B cell (primary cell): ENCODE results near the gene CHTOP. TPM values are rescaled to one million over a fixed set of nuclear protein-coding genes. Genes with fewer than 3 reads are reported as not detected.

Experiments used
- ATAC-seq: fragments of 200-7000 bp; cut with Tn5 transposase; one replicate; pipeline ENCODE4 v1.10.0; 2021; ENCODE audit warnings: low read depth, mild to moderate bottlenecking, moderate number of reproducible peaks, moderate library complexity
- CTCF ChIA-PET: fragments of 350-600 bp; sonication (Branson Sonifier 250); formaldehyde crosslinking; loops from one replicate; lab custom pipeline; 2021; ENCODE audit warnings: antibody characterized with exemption, inconsistent platforms; lab: Charles Lee
- POLR2A ChIA-PET: fragments of 350-600 bp; sonication (Branson Sonifier 250); formaldehyde crosslinking; loops from one replicate; lab custom pipeline; 2021; ENCODE audit warnings: antibody characterized with exemption; lab: Charles Lee
- DNase-seq: peaks from one replicate; pipeline ENCODE4 v3.0.0; 2013
- H2AFZ ChIP-seq: 2 replicates; pipeline ENCODE4 v1.6.1; 2012; ENCODE audit warnings: mild to moderate bottlenecking, low read depth, low read length; ENCODE audit not compliant: insufficient read depth, poor library complexity, severe bottlenecking
- H3K27ac ChIP-seq, 2 donors: 1 replicate in 1 of 2; 2 replicates in 1 of 2; pipeline ENCODE4 v1.5.1; 2012 to 2013; ENCODE audit warnings: low read length in 2 of 2, mild to moderate bottlenecking in 2 of 2, moderate library complexity in 1 of 2
- H3K27me3 ChIP-seq, 4 experiments: fragments of 200-600 bp in 1 of 4; sonication (generic) in 1 of 4; replicated peaks in 1 of 4; 1 replicate in 2 of 4; 2 replicates in 2 of 4; pipeline versions ENCODE4 v1.6.1 to v1.7.0; 2013 to 2016; ENCODE audit warnings: low read length in 3 of 4, mild to moderate bottlenecking in 2 of 4, mixed read lengths in 1 of 4, moderate library complexity in 1 of 4; ENCODE audit not compliant: insufficient read depth in 4 of 4, control insufficient read depth in 3 of 4; ENCODE audit errors: control extremely low read depth in 1 of 4
- H3K36me3 ChIP-seq, 2 experiments: replicated peaks in 1 of 2; 1 replicate in 1 of 2; 2 replicates in 1 of 2; pipeline versions ENCODE4 v1.6.1 to v1.7.1; 2013; ENCODE audit warnings: low read length in 1 of 2; ENCODE audit not compliant: insufficient read depth in 2 of 2, control insufficient read depth in 1 of 2; ENCODE audit errors: control extremely low read depth in 1 of 2, extremely low read depth in 1 of 2
- H3K4me1 ChIP-seq, 2 donors: fragments of 200-600 bp in 1 of 2; sonication (generic) in 1 of 2; 1 replicate in 1 of 2; 2 replicates in 1 of 2; pipeline versions ENCODE4 v1.5.1 to v1.6.1; 2013 to 2017; ENCODE audit warnings: low read length in 2 of 2; ENCODE audit not compliant: control insufficient read depth in 2 of 2, insufficient read depth in 2 of 2
- H3K4me2 ChIP-seq: replicated peaks from 2 replicates; pipeline ENCODE3; 2012; ENCODE audit warnings: mild to moderate bottlenecking, low read depth, low read length; ENCODE audit not compliant: poor library complexity, severe bottlenecking
- H3K4me3 ChIP-seq, 5 experiments: fragments of 200-600 bp in 1 of 5; sonication (generic) in 1 of 5; 1 replicate in 3 of 5; 2 replicates in 2 of 5; pipeline versions ENCODE4 v1.5.1 to v1.7.0; 2011 to 2016; ENCODE audit warnings: low read length in 4 of 5, mild to moderate bottlenecking in 4 of 5, low read depth in 2 of 5, control low read depth in 1 of 5, moderate library complexity in 1 of 5; ENCODE audit not compliant: insufficient read depth in 1 of 5; ENCODE audit errors: control extremely low read depth in 1 of 5, extremely low read depth in 1 of 5
- H3K79me2 ChIP-seq: fragments of 200-600 bp; sonication (generic); one replicate; pipeline ENCODE4 v1.6.0; 2016; ENCODE audit warnings: low read length; ENCODE audit not compliant: control insufficient read depth, insufficient read depth
- H3K9ac ChIP-seq: fragments of 200-600 bp; sonication (generic); 2 replicates; pipeline ENCODE4 v1.6.1; 2017; ENCODE audit warnings: mild to moderate bottlenecking, low read length, moderate library complexity
- H3K9me3 ChIP-seq, 3 donors: one replicate each; pipeline versions ENCODE4 v1.6.1 to v1.7.1; 2013; ENCODE audit warnings: low read length in 2 of 3; ENCODE audit not compliant: control insufficient read depth in 2 of 3, insufficient read depth in 1 of 3; ENCODE audit errors: control extremely low read depth in 1 of 3
- H4K20me1 ChIP-seq: 2 replicates; pipeline ENCODE4 v1.6.0; 2012; ENCODE audit warnings: mild to moderate bottlenecking, low read length; ENCODE audit not compliant: insufficient read depth, control insufficient read depth, poor library complexity, severe bottlenecking
- H3K27ac Mint-ChIP-seq: one replicate; pipeline ENCODE4 v1.8.0; 2021; ENCODE audit warnings: mixed read lengths
- H3K27me3 Mint-ChIP-seq: one replicate; pipeline ENCODE4 v1.8.0; 2021; ENCODE audit warnings: mixed read lengths
- H3K4me1 Mint-ChIP-seq: one replicate; pipeline ENCODE4 v1.8.0; 2021; ENCODE audit warnings: mixed read lengths
- H3K4me3 Mint-ChIP-seq: one replicate; pipeline ENCODE4 v1.8.0; 2021; ENCODE audit warnings: mixed read lengths
- H3K9me3 Mint-ChIP-seq: one replicate; pipeline ENCODE4 v1.8.0; 2022; ENCODE audit warnings: mixed read lengths; ENCODE audit not compliant: insufficient read depth
- CTCF ChIP-seq: fragments of 200-600 bp; IDR thresholded peaks from one replicate; pipeline ENCODE4 v1.8.0; 2022; ENCODE audit warnings: antibody characterized with exemption, mild to moderate bottlenecking
- EZH2 ChIP-seq: IDR thresholded peaks from 2 replicates; pipeline ENCODE4 v1.6.1; 2012; ENCODE audit warnings: borderline replicate concordance, low read depth, mild to moderate bottlenecking, moderate library complexity, low read length; ENCODE audit not compliant: insufficient read depth, poor library complexity, severe bottlenecking
- WGBS: methylation state at CpG from one replicate; pipeline ENCODE4 v1.1.5; 2013; ENCODE audit warnings: missing lambda C conversion rate; ENCODE audit not compliant: insufficient coverage; 5-methylcytosine and 5-hydroxymethylcytosine counted together
- intact Hi-C: fragments of 100-400 bp; cut with micrococcal nuclease; formaldehyde crosslinking; loops from one replicate; pipeline ENCODE4 v1.10.0; 2022
- polyA plus RNA-seq: library from polyadenylated mRNA; depleted of rRNA; stranded (reverse); fragments of >200 nt; gene quantifications from 2 replicates; pipeline ENCODE4 v1.2.3, GENCODE V29; 2012
- total RNA-seq, 2 donors: library from RNA; stranded (reverse); fragments of 120-200 nt in 1 of 2; gene quantifications; 1 replicate in 1 of 2; 2 replicates in 1 of 2; pipeline versions ENCODE4 v1.2.3 to v1.2.4, GENCODE V29; 2013 to 2022

The CHTOP gene
- total and polyA plus RNA-seq, 2 donors (not counting 1 experiment from before 2014, with no cell fraction given), result 87.0 to 156 TPM

DNA sequence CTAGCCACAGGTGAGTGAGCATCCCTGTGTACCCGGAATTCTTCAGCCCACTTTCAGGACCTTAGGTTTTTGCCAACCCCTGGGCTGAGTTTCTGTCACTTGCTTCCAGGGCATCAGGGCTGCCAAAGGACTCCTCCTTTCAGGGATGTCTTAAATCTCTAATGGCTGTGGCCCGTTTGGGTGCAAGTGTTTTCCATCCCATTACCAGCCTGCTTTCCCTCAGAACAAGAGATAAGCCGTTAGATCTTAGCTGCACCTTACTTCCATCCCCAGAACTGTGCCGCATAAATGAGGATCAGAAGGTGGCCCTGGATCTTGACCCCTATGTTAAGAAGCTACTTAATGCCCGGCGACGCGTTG, 25.3 kb downstream of the CHTOP start:
- H4K20me1 ChIP-seq, result no peaks in the 10 kb centered on the region
- 54% methylated on average over 8 of the region's 8 CpGs for WGBS
- H3K36me3 ChIP-seq, result peaks cover 7 to 36% of the 10 kb centered on the region in 2 experiments
- H2AFZ ChIP-seq, result peak overlapping the region; percentile 96
- no peaks in the 10 kb centered on the region for H3K9me3 ChIP-seq
- TF ChIP-seq CTCF, result no peak
- TF ChIP-seq EZH2, result no peak
- ChIA-PET CTCF (interaction anchor here (0.7 to 1.8 kb wide), 4 partner anchors 13 to 666 kb away, joined by 3 to 9 read pairs (median 4); partner anchors contain the start of gene ATP8B2), POLR2A (interaction anchor here (0.6 to 2.1 kb wide), 7 partner anchors 10 to 329 kb away, joined by 3 to 8 read pairs (median 5); partner anchors contain the start of genes CHTOP, ILF2 and INTS3)
- Mint-ChIP-seq H3K4me1 (peaks cover 12% of the 10 kb centered on the region), H3K27ac (peak overlapping the region; percentile 91), H3K4me3 (peak overlapping the region; percentile 96), H3K9me3 (no peaks in the 10 kb centered on the region), H3K27me3 (no peaks in the 10 kb centered on the region)
- peak overlapping the region; percentile 91 for H3K9ac ChIP-seq
- peak overlapping the region; percentile 85 for H3K4me2 ChIP-seq
- ATAC-seq (no peak), DNase-seq (no peak)
- intact Hi-C loops, result loop anchor here (5.0 kb wide), 1 partner anchor 333 kb away; the partner anchor contains the start of gene RPS27
- peaks cover 20% of the 10 kb centered on the region for H3K79me2 ChIP-seq
- peak overlapping the region; percentile 77 to 87 (median 82) for H3K4me3 ChIP-seq
- H3K27me3 ChIP-seq, result no peaks in the 10 kb centered on the region
- H3K4me1 ChIP-seq, result peaks cover 5 to 15% of the 10 kb centered on the region in 2 donors
- peak overlapping the region; percentile 68 to 83 for H3K27ac ChIP-seq

- CTCF ChIA-PET, result interaction anchor here (0.7 to 1.8 kb wide), 4 partner anchors 12 to 545 kb away, joined by 3 to 9 read pairs (median 4); no protein-coding TSS in a partner anchor
- Histone ChIP-seq H3K4me3 (peak overlapping the region in 2 of 5 experiments; percentile 87), H2AFZ (no peak overlapping the region), H3K27ac (no peak overlapping the region), H4K20me1 (no peaks in the 10 kb centered on the region), H3K4me1 (peaks cover 5 to 15% of the 10 kb centered on the region in 2 donors), H3K9me3 (no peaks in the 10 kb centered on the region), H3K79me2 (peaks cover 20% of the 10 kb centered on the region), H3K9ac (no peak overlapping the region), H3K4me2 (peak overlapping the region; percentile 85), H3K27me3 (no peaks in the 10 kb centered on the region), H3K36me3 (peaks cover 9 to 41% of the 10 kb centered on the region in 2 experiments)
- intact Hi-C loops, result loop anchor here (5.0 kb wide), 1 partner anchor 333 kb away; the partner anchor contains the start of gene RPS27
- Mint-ChIP-seq H3K4me1 (peaks cover 12% of the 10 kb centered on the region), H3K9me3 (no peaks in the 10 kb centered on the region), H3K4me3 (peak overlapping the region; percentile 96), H3K27me3 (no peaks in the 10 kb centered on the region), H3K27ac (peak overlapping the region; percentile 91)
- DNase-seq (no peak), ATAC-seq (no peak)
- POLR2A ChIA-PET, result interaction anchor here (0.7 to 2.1 kb wide), 4 partner anchors 9 to 124 kb away, joined by 4 to 8 read pairs (median 6); partner anchors contain the start of genes CHTOP and S100A1
- no CpG with 5 or more reads among the region's 9 CpGs for WGBS
- TF ChIP-seq CTCF, result no peak
- no peak for TF ChIP-seq EZH2
These were observed 25.8 kb downstream of the CHTOP start for GRCh38 chr1:153659656-153660055.
